Endodermal cell (in vitro differentiated cells): ENCODE measurements around the gene MMS19. TPM values are rescaled to one million over a fixed set of nuclear protein-coding genes. Genes with fewer than 3 reads are reported as not detected.

Source experiments
- DNase-seq: peaks from one replicate; pipeline ENCODE4 v3.0.0-alpha.2; 2017
- H3K27ac ChIP-seq: 2 replicates; pipeline ENCODE4 v1.5.1; 2013; ENCODE audit warnings: mild to moderate bottlenecking, low read depth, low read length, moderate library complexity
- H3K27me3 ChIP-seq: 2 replicates; pipeline ENCODE4 v1.6.1; 2013; ENCODE audit warnings: mild to moderate bottlenecking, low read length, moderate library complexity; ENCODE audit not compliant: insufficient read depth, control insufficient read depth, poor library complexity, severe bottlenecking
- H3K36me3 ChIP-seq: 2 replicates; pipeline ENCODE4 v1.7.0; 2013; ENCODE audit warnings: mild to moderate bottlenecking, low read length, moderate library complexity; ENCODE audit not compliant: control insufficient read depth, insufficient read depth
- H3K4me1 ChIP-seq: one replicate; pipeline ENCODE4 v1.7.0; 2013; ENCODE audit warnings: low read length; ENCODE audit not compliant: control insufficient read depth, insufficient read depth
- H3K4me3 ChIP-seq: 2 replicates; pipeline ENCODE4 v1.5.1; 2013; ENCODE audit warnings: mild to moderate bottlenecking, low read length, moderate library complexity
- H3K9ac ChIP-seq: 2 replicates; pipeline ENCODE4 v1.6.1; 2013; ENCODE audit warnings: mild to moderate bottlenecking, low read length, moderate library complexity; ENCODE audit not compliant: poor library complexity, severe bottlenecking; ENCODE audit errors: extremely low read depth
- H3K9me3 ChIP-seq: 2 replicates; pipeline ENCODE4 v1.6.1; 2013; ENCODE audit warnings: mild to moderate bottlenecking, low read length, moderate library complexity; ENCODE audit not compliant: control insufficient read depth
- H3K27ac Mint-ChIP-seq: 2 replicates; pipeline ENCODE4 v1.8.0; 2020; ENCODE audit warnings: mixed read lengths
- H3K27me3 Mint-ChIP-seq: 2 replicates; pipeline ENCODE4 v1.8.0; 2021; ENCODE audit warnings: mild to moderate bottlenecking, mixed read lengths; ENCODE audit not compliant: insufficient read depth
- H3K36me3 Mint-ChIP-seq: 2 replicates; pipeline ENCODE4 v1.8.0; 2020; ENCODE audit warnings: low read depth, mixed read lengths
- H3K4me1 Mint-ChIP-seq: 2 replicates; pipeline ENCODE4 v1.8.0; 2020; ENCODE audit warnings: mixed read lengths
- H3K4me3 Mint-ChIP-seq: 2 replicates; pipeline ENCODE4 v1.8.0; 2020; ENCODE audit warnings: mild to moderate bottlenecking, moderate library complexity, mixed read lengths
- H3K9me3 Mint-ChIP-seq: 2 replicates; pipeline ENCODE4 v1.8.0; 2020; ENCODE audit warnings: mild to moderate bottlenecking, mixed read lengths
- WGBS, 2 experiments: methylation state at CpG; one replicate each; pipeline versions ENCODE4 v1.1.5 to v1.1.7; 2013; ENCODE audit warnings: missing lambda C conversion rate in 2 of 2, mixed read lengths in 1 of 2; ENCODE audit not compliant: insufficient coverage in 1 of 2, insufficient read length in 1 of 2; 5-methylcytosine and 5-hydroxymethylcytosine counted together
- long read RNA-seq, 4 experiments: library from polyadenylated mRNA in 2 of 4; library from RNA in 1 of 4; library from capped mRNA in 1 of 4; stranded (forward) in 3 of 4; unstranded in 1 of 4; transcript quantifications; one replicate each; pipeline ENCODE4 v2.0.0, GENCODE V29; 2020 to 2021; ENCODE audit warnings: inconsistent platforms in 1 of 4
- polyA plus RNA-seq, 2 experiments: library from polyadenylated mRNA; stranded (reverse); fragments of 50-300 nt; gene quantifications; one replicate each; pipeline ENCODE4 v1.2.3, GENCODE V29; 2013
- total RNA-seq, 2 donors: library from RNA; stranded (reverse); fragmentation: NEBNext Ultra II Directional in 1 of 2; extraction: Animal tissue kit (Norgen Biotek cat#: 25700) in 1 of 2; gene quantifications; 2 replicates in 1 of 2; 3 replicates in 1 of 2; pipeline ENCODE4 v1.2.1, GENCODE V29; 2021
- TF ChIP-seq, protein P1 (sequence below): fragments of 200-600 bp; sonication (generic); conservative IDR thresholded peaks from 2 replicates; pipeline ENCODE4 v1.5.0; 2021; ENCODE audit warnings: antibody characterized with exemption, mild to moderate bottlenecking

MMS19 gene, protein sequence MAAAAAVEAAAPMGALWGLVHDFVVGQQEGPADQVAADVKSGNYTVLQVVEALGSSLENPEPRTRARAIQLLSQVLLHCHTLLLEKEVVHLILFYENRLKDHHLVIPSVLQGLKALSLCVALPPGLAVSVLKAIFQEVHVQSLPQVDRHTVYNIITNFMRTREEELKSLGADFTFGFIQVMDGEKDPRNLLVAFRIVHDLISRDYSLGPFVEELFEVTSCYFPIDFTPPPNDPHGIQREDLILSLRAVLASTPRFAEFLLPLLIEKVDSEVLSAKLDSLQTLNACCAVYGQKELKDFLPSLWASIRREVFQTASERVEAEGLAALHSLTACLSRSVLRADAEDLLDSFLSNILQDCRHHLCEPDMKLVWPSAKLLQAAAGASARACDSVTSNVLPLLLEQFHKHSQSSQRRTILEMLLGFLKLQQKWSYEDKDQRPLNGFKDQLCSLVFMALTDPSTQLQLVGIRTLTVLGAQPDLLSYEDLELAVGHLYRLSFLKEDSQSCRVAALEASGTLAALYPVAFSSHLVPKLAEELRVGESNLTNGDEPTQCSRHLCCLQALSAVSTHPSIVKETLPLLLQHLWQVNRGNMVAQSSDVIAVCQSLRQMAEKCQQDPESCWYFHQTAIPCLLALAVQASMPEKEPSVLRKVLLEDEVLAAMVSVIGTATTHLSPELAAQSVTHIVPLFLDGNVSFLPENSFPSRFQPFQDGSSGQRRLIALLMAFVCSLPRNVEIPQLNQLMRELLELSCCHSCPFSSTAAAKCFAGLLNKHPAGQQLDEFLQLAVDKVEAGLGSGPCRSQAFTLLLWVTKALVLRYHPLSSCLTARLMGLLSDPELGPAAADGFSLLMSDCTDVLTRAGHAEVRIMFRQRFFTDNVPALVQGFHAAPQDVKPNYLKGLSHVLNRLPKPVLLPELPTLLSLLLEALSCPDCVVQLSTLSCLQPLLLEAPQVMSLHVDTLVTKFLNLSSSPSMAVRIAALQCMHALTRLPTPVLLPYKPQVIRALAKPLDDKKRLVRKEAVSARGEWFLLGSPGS
- 10 to 100 TPM; 84.2 to 98.8 TPM for total RNA-seq
- 103 TPM for polyA plus RNA-seq (2013, experiment 1 of 2)
- 84.0 TPM for polyA plus RNA-seq (2013, experiment 2 of 2)
- long read RNA-seq, experiment 1, partial matches to known transcripts, result 13 of 32 reads
- long read RNA-seq, experiment 1, other reads (novel, unspliced or antisense), result 14 of 32 reads
- long read RNA-seq, experiment 2, transcript MMS19-209 (31 exons, 3,797 nt), result major isoform, 45 of 118 reads
- long read RNA-seq, experiment 2, partial matches to known transcripts, result 19 of 118 reads
- long read RNA-seq, experiment 2, other reads (novel, unspliced or antisense), result 51 of 118 reads
- long read RNA-seq, experiment 3, transcript MMS19-202 (30 exons, 3,555 nt), result minor isoform, 5 of 286 reads
- long read RNA-seq, experiment 3, transcript MMS19-209 (31 exons, 3,797 nt), result major isoform, 140 of 286 reads
- long read RNA-seq, experiment 3, partial matches to known transcripts, result 15 of 286 reads
- long read RNA-seq, experiment 3, other reads (novel, unspliced or antisense), result 122 of 286 reads
- long read RNA-seq, experiment 4, partial matches to known transcripts, result 4 of 10 reads
- long read RNA-seq, experiment 4, other reads (novel, unspliced or antisense), result 3 of 10 reads

DNA sequence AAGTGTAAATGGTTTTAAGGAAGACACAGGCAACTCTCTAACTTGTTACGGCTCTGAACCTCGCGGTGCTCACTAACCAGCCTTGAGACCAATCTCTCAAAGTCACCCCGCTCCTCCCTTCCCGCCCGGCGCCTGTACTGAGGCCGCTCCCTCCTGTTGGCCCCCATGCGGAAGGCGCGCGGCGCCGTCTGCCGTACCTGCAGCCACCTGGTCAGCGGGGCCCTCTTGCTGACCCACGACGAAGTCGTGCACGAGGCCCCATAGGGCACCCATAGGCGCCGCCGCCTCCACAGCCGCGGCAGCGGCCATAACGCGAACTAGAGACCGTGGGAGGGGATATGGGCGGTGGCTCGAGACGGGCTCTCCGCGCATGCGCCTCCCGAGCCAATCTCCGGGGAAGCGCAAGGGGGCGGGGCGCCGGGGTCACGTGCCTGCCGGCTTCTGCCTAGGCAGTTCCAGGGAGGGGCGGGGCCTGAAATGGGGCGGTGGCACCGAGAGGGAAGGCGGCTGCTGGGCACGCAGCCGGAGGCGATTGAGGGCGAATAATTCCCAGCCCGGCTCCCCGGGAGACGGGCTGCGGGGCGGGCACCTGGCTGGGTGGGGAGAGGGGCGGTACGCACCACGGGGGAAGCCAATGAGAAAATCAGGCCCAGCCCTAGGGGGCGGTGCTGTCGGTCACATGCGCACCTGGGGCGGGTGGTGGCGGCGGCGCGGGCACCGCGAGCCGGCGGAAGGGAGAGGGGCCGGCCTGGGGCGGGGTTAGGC lies at the start of gene MMS19:
MMS19 (minus strand) TSS at position 347 of the 765 bp plus-strand sequence; CDS start at position 309, 38 bp downstream.
- Mint-ChIP-seq H3K9me3 (no peaks in the 10 kb centered on the region), H3K27ac (peak within 1 kb of the TSS; percentile 78), H3K27me3 (peaks cover 21% of the 10 kb centered on the region), H3K4me1 (peaks cover 37% of the 10 kb centered on the region), H3K36me3 (peaks cover 2% of the 10 kb centered on the region), H3K4me3 (peak within 1 kb of the TSS; percentile 94)
- WGBS, 2 experiments, result 0% methylated on average over 7 to 73 of the region's 73 CpGs
- Histone ChIP-seq H3K27me3 (peaks cover 20% of the 10 kb centered on the region), H3K9ac (peak within 1 kb of the TSS; percentile 70), H3K27ac (peak within 1 kb of the TSS; percentile 83), H3K36me3 (peaks cover 7% of the 10 kb centered on the region), H3K4me3 (peak within 1 kb of the TSS; percentile 98), H3K9me3 (no peaks in the 10 kb centered on the region), H3K4me1 (peaks cover 7% of the 10 kb centered on the region)
- peak; percentile 100 for DNase-seq
- TF ChIP-seq, protein P1, sequence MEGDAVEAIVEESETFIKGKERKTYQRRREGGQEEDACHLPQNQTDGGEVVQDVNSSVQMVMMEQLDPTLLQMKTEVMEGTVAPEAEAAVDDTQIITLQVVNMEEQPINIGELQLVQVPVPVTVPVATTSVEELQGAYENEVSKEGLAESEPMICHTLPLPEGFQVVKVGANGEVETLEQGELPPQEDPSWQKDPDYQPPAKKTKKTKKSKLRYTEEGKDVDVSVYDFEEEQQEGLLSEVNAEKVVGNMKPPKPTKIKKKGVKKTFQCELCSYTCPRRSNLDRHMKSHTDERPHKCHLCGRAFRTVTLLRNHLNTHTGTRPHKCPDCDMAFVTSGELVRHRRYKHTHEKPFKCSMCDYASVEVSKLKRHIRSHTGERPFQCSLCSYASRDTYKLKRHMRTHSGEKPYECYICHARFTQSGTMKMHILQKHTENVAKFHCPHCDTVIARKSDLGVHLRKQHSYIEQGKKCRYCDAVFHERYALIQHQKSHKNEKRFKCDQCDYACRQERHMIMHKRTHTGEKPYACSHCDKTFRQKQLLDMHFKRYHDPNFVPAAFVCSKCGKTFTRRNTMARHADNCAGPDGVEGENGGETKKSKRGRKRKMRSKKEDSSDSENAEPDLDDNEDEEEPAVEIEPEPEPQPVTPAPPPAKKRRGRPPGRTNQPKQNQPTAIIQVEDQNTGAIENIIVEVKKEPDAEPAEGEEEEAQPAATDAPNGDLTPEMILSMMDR, result no peak

DNA sequence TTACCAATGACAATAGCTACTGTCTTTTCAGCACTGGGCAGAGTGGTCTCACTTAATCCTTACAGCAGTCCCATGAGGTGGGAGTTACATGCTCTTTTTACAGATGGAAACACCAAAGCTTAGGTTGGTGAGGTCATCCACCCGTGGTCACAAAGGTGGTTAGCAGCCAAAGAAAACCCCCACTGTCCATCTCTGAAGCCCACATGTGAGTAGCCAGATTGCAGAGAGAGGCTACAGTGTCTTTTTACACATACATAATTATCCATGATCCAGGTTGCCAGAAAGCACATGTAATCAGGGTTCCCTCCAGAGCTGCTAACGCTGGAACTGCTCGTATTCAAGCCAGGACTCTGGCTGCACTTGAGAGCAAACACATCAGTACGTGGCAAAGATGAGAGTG lies 49.7 kb upstream of the MMS19 start:
- DNase-seq, result no peak
- Histone ChIP-seq H3K27ac (no peak overlapping the region), H3K36me3 (no peaks in the 10 kb centered on the region), H3K4me3 (no peak overlapping the region), H3K9me3 (no peaks in the 10 kb centered on the region), H3K4me1 (peaks cover 5% of the 10 kb centered on the region), H3K9ac (no peak overlapping the region), H3K27me3 (no peaks in the 10 kb centered on the region)
- H3K9me3 Mint-ChIP-seq, result no peaks in the 10 kb centered on the region
- H3K27ac Mint-ChIP-seq, result no peak overlapping the region
- H3K4me3 Mint-ChIP-seq, result no peak overlapping the region
- TF ChIP-seq, protein P1, result no peak
- no peaks in the 10 kb centered on the region for H3K36me3 Mint-ChIP-seq
- H3K4me1 Mint-ChIP-seq, result peaks cover 14% of the 10 kb centered on the region
- WGBS, 2 experiments, result 70 to 86% methylated on average over 3 to 4 of the region's 4 CpGs
- no peaks in the 10 kb centered on the region for H3K27me3 Mint-ChIP-seq
